Osteoblast (primary cell): Measurements from ENCODE around the gene OR11L1. TPM values are rescaled to one million over a fixed set of nuclear protein-coding genes. Genes with fewer than 3 reads are reported as not detected.

Experiments used
- DNase-seq: peaks from one replicate; pipeline ENCODE4 v3.0.0; 2011; ENCODE audit warnings: low spot score, mixed read lengths; ENCODE audit not compliant: insufficient read length; ENCODE audit errors: missing footprints
- H2AFZ ChIP-seq: 2 replicates; pipeline ENCODE4 v1.6.0; 2011; ENCODE audit warnings: mild to moderate bottlenecking, low read length
- H3K27ac ChIP-seq: 2 replicates; pipeline ENCODE4 v1.5.1; 2011; ENCODE audit warnings: mild to moderate bottlenecking, low read depth, low read length, moderate library complexity
- H3K27me3 ChIP-seq: 2 replicates; pipeline ENCODE4 v1.6.0; 2012; ENCODE audit warnings: mild to moderate bottlenecking, control low read depth, inconsistent platforms, low read length, moderate library complexity; ENCODE audit not compliant: insufficient read depth
- H3K36me3 ChIP-seq: 2 replicates; pipeline ENCODE4 v1.5.1; 2011; ENCODE audit warnings: mild to moderate bottlenecking, low read length, control low read depth, moderate library complexity; ENCODE audit not compliant: insufficient read depth
- H3K4me1 ChIP-seq: 2 replicates; pipeline ENCODE4 v1.5.1; 2011; ENCODE audit warnings: mild to moderate bottlenecking, low read length, control low read depth, moderate library complexity; ENCODE audit not compliant: insufficient read depth
- H3K4me2 ChIP-seq: 2 replicates; pipeline ENCODE4 v1.6.0; 2011; ENCODE audit warnings: mild to moderate bottlenecking, low read length; ENCODE audit not compliant: insufficient read depth
- H3K4me3 ChIP-seq: fragments of 200-600 bp; sonication (generic); 3 replicates; pipeline ENCODE4 v1.5.1; 2012; ENCODE audit warnings: mild to moderate bottlenecking, low read length, inconsistent platforms; ENCODE audit not compliant: insufficient read depth
- H3K79me2 ChIP-seq: 2 replicates; pipeline ENCODE4 v1.6.0; 2012; ENCODE audit warnings: mild to moderate bottlenecking, low read length, control low read depth, inconsistent platforms; ENCODE audit not compliant: insufficient read depth
- H3K9me3 ChIP-seq: 2 replicates; pipeline ENCODE4 v1.5.1; 2011; ENCODE audit warnings: low read depth, low read length, control low read depth
- H4K20me1 ChIP-seq: 2 replicates; pipeline ENCODE4 v1.6.0; 2012; ENCODE audit warnings: mild to moderate bottlenecking, low read length, control low read depth; ENCODE audit not compliant: insufficient read depth
- CTCF ChIP-seq: IDR thresholded peaks from 2 replicates; pipeline ENCODE4 v1.5.1; 2011; ENCODE audit warnings: mild to moderate bottlenecking, low read depth, low read length, moderate library complexity; ENCODE audit errors: extremely low read depth
- total RNA-seq: library from RNA; depleted of rRNA; stranded (reverse); fragments of >200 nt; gene quantifications from 2 replicates; pipeline ENCODE4 v1.2.3, GENCODE V29; 2012

Gene OR11L1
- total RNA-seq, 1 donor, result not detected

- Histone ChIP-seq H3K4me3 (no peak overlapping the region), H3K9me3 (no peaks in the 10 kb centered on the region), H2AFZ (no peak overlapping the region), H3K79me2 (no peaks in the 10 kb centered on the region), H3K4me1 (no peaks in the 10 kb centered on the region), H3K27me3 (no peaks in the 10 kb centered on the region), H4K20me1 (no peaks in the 10 kb centered on the region), H3K36me3 (no peaks in the 10 kb centered on the region), H3K27ac (no peak overlapping the region), H3K4me2 (no peak overlapping the region)
- DNase-seq, result no peak
- no peak for TF ChIP-seq CTCF
Measured at GRCh38 chr1:247855911-247856310, 14.2 kb upstream of the OR11L1 start.

- H3K4me2 ChIP-seq, result no peak overlapping the region
- H3K79me2 ChIP-seq, result no peaks in the 10 kb centered on the region
- no peak for DNase-seq
- no peak overlapping the region for H3K4me3 ChIP-seq
- no peaks in the 10 kb centered on the region for H4K20me1 ChIP-seq
- no peaks in the 10 kb centered on the region for H3K36me3 ChIP-seq
- no peak for TF ChIP-seq CTCF
- H3K4me1 ChIP-seq, result no peaks in the 10 kb centered on the region
- no peaks in the 10 kb centered on the region for H3K9me3 ChIP-seq
- H3K27me3 ChIP-seq, result no peaks in the 10 kb centered on the region
- H2AFZ ChIP-seq, result no peak overlapping the region
- no peak overlapping the region for H3K27ac ChIP-seq
Measured at GRCh38 chr1:247854899-247855545, 13.3 kb upstream of the OR11L1 start.

GRCh38 chr1:247849616-247850015, 7.9 kb upstream of the OR11L1 start:
- no peak overlapping the region for H3K27ac ChIP-seq
- no peak overlapping the region for H3K4me3 ChIP-seq
- H2AFZ ChIP-seq, result no peak overlapping the region
- H3K9me3 ChIP-seq, result no peaks in the 10 kb centered on the region
- H3K27me3 ChIP-seq, result no peaks in the 10 kb centered on the region
- TF ChIP-seq CTCF, result no peak
- no peak for DNase-seq
- no peaks in the 10 kb centered on the region for H3K79me2 ChIP-seq
- H3K4me2 ChIP-seq, result no peak overlapping the region
- H3K4me1 ChIP-seq, result no peaks in the 10 kb centered on the region
- no peaks in the 10 kb centered on the region for H3K36me3 ChIP-seq
- H4K20me1 ChIP-seq, result no peaks in the 10 kb centered on the region

- Histone ChIP-seq H3K9me3 (no peaks in the 10 kb centered on the region), H3K4me1 (no peaks in the 10 kb centered on the region), H4K20me1 (no peaks in the 10 kb centered on the region), H3K36me3 (no peaks in the 10 kb centered on the region), H2AFZ (no peak overlapping the region), H3K4me3 (no peak overlapping the region), H3K27me3 (no peaks in the 10 kb centered on the region), H3K27ac (no peak overlapping the region), H3K4me2 (no peak overlapping the region), H3K79me2 (no peaks in the 10 kb centered on the region)
- DNase-seq, result no peak
- TF ChIP-seq CTCF, result no peak
Measured at GRCh38 chr1:247848346-247848745, 6.7 kb upstream of the OR11L1 start.
